ENCODE results near the gene PLD6.

The PLD6 gene

GRCh38 chr17:17188586-17188985 is 17.5 kb downstream of the PLD6 start:
- no peak for TF ChIP-seq SIN3A (IDR thresholded peaks at IDR 0.05; ENCODE audit: borderline replicate concordance, insufficient read depth, low read length)
- TF ChIP-seq TAF1 (IDR thresholded peaks at IDR 0.05; ENCODE audit: borderline replicate concordance, insufficient read depth, low read length): no peak
- no peak for TF ChIP-seq POLR2AphosphoS5 (IDR thresholded peaks at IDR 0.05; ENCODE audit: low read depth, low read length)
- no peak for TF ChIP-seq REST (IDR thresholded peaks at IDR 0.05; ENCODE audit: insufficient read depth in 1 of 2, low read depth in 2 of 2, low read length in 2 of 2)
- no peak for TF ChIP-seq FOXP2 (optimal IDR thresholded peaks at IDR 0.05; ENCODE audit: borderline replicate concordance, extremely low read depth, extremely low read length, insufficient read depth)

- no peak for TF ChIP-seq SIN3A (IDR thresholded peaks at IDR 0.05; ENCODE audit: borderline replicate concordance, insufficient read depth, low read length)
- TF ChIP-seq FOXP2 (optimal IDR thresholded peaks at IDR 0.05; ENCODE audit: borderline replicate concordance, extremely low read depth, extremely low read length, insufficient read depth): no peak
- TF ChIP-seq REST (IDR thresholded peaks at IDR 0.05; ENCODE audit: insufficient read depth in 1 of 2, low read depth in 2 of 2, low read length in 2 of 2): no peak
- no peak for TF ChIP-seq POLR2AphosphoS5 (IDR thresholded peaks at IDR 0.05; ENCODE audit: low read depth, low read length)
- TF ChIP-seq TAF1 (IDR thresholded peaks at IDR 0.05; ENCODE audit: borderline replicate concordance, insufficient read depth, low read length): no peak
Measured at GRCh38 chr17:17186551-17187505, 19.3 kb downstream of the PLD6 start.

- TF ChIP-seq REST (IDR thresholded peaks at IDR 0.05; ENCODE audit: insufficient read depth in 1 of 2, low read depth in 2 of 2, low read length in 2 of 2) (no peak), FOXP2 (optimal IDR thresholded peaks at IDR 0.05; ENCODE audit: borderline replicate concordance, extremely low read depth, extremely low read length, insufficient read depth) (no peak)
Measured at GRCh38 chr17:17186051-17186450, 20.1 kb downstream of the PLD6 start.

GRCh38 chr17:17183744-17184143 is 22.4 kb downstream of the PLD6 start:
- no peak for TF ChIP-seq SIN3A (IDR thresholded peaks at IDR 0.05; ENCODE audit: borderline replicate concordance, insufficient read depth, low read length)
- no peak for TF ChIP-seq FOXP2 (optimal IDR thresholded peaks at IDR 0.05; ENCODE audit: borderline replicate concordance, extremely low read depth, extremely low read length, insufficient read depth)
- no peak for TF ChIP-seq POLR2AphosphoS5 (IDR thresholded peaks at IDR 0.05; ENCODE audit: low read depth, low read length)
- TF ChIP-seq TAF1 (IDR thresholded peaks at IDR 0.05; ENCODE audit: borderline replicate concordance, insufficient read depth, low read length): no peak
- TF ChIP-seq REST (IDR thresholded peaks at IDR 0.05; ENCODE audit: insufficient read depth in 1 of 2, low read depth in 2 of 2, low read length in 2 of 2): no peak
